Myometrial cell (primary cell): Measurements from ENCODE around the gene YTHDF1. TPM values are rescaled to one million over a fixed set of nuclear protein-coding genes. Genes with fewer than 3 reads are reported as not detected.

ENCODE experiments used
- total RNA-seq: library from RNA; depleted of rRNA; stranded (reverse); fragments of >200 nt; gene quantifications from 2 replicates; pipeline ENCODE4 v1.2.3, GENCODE V29; 2015

YTHDF1 gene
- total RNA-seq, result 15.6 and 19.8 TPM in 2 replicates

DNA sequence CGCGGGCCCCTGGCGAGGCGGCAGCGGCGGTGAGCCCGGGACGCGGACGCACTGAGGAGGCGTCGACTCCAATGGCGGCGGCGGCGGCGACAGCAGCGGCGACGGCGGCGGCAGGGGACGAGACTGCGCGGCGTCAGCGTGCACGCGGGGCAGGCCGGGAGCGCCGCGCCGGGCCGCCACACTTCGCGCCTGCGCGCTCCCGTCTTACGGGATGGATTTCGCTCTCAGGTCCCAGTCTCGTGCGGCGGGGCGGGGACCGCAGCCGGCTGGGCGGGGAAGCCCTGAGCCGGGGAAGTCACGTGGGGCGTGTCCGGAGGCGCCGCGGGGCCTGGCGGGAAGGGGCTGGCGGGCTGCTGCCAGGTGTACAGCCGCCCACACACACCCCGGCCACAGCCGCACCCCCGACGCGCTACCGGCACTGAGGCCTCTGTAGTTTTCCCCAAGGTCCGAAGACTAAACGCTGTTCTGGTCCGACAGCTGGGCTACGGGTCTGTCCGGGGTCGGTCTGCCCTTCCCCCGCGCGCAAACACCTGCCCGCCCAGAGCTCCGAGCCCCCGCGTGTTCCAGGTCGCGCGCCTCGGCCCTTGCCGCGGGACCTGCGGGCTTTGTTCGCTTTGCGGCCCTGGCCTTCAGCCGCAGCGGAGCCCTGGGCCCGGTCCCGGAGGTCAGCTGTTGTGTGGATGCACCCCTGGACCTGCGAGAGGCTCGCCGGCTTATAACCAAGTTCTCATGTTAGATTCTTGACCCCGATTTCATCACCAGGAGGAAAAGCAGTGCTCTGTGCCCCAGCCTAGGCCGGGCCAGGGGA lies at the start of gene YTHDF1:
TSS of gene YTHDF1 (minus strand) at position 91 of the 808 bp plus-strand sequence. CDS start 239 bp downstream, outside the sequence.

DNA sequence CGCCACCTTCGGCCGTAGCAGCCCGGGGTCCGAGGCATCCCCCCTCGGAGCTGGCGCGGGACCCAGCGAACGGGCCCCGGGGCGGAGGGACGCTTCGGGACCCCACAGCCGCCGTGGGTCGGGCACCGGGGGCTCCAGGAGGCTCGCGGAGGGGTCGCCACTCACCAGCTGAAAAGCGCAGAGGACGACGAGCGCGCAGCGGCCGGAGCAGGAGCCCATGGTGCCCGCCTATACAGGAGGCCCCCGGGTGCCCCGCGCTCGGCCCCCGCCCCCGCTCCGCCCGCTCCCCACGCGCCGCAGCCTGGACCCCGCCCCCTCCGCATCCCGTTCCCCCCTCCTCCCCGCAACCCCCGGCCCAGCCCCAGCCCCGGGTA lies 38.3 kb upstream of the YTHDF1 start, which contains the start of gene NKAIN4:
TSS of gene NKAIN4 (minus strand) at position 232 of the 374 bp plus-strand sequence. CDS start at position 219, 13 bp downstream.

DNA sequence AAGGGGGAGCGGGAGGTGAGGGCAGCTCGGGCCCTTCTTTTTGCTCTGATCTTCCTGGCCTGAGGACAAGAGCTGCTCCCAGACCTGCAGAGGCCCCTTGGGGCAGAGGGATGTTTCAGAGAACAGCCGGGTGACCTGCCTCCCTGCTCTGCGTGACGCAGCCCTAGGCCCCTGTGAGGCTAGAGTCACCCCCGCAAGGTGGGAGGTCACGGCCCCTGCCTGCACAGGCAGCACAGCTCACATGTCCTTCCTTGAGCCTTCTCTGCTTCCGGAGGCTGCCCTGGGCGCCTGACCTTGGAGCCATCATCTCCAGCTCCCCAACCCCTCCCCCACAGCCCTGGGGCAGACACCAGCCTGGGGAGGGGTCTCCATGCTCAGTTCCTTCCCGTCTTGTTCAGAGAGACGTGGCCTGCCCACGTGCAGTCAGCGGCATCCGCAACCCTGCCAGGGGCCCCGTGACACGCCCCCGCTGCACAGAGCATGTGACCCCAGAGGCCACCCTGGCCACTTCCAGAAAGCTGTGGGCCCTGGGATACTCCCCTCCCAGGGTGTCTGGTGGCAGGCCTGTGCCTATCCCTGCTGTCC lies 19.6 kb upstream of the YTHDF1 start, which contains the start of gene BIRC7:
TSS of gene BIRC7 (plus strand) at position 507 of the 585 bp plus-strand sequence. CDS start 192 bp downstream, outside the sequence.

Other genes starting within 250 kb of the YTHDF1 start
- not detected in 2 replicates for gene BHLHE23, start 209.2 kb downstream of the YTHDF1 start, total RNA-seq
- gene BIRC7, start 19.8 kb upstream of the YTHDF1 start, total RNA-seq, result not detected in 2 replicates
- not detected in 2 replicates for gene NKAIN4, start 38.3 kb upstream of the YTHDF1 start, total RNA-seq
- 108 and 118 TPM in 2 replicates for gene ARFGAP1, start 56.7 kb upstream of the YTHDF1 start, total RNA-seq
- not detected in 2 replicates for gene COL20A1, start 77.1 kb upstream of the YTHDF1 start, total RNA-seq
- not detected in 2 replicates for gene CHRNA4, start 145.2 kb upstream of the YTHDF1 start, total RNA-seq